Fibroblast of peridontal ligament (primary cell): ENCODE data around the gene PTGDR2.

Source experiments
- DNase-seq: peaks from one replicate; pipeline ENCODE4 v3.0.0-alpha.2; 2010; ENCODE audit errors: extremely low read depth

The PTGDR2 gene

DNA sequence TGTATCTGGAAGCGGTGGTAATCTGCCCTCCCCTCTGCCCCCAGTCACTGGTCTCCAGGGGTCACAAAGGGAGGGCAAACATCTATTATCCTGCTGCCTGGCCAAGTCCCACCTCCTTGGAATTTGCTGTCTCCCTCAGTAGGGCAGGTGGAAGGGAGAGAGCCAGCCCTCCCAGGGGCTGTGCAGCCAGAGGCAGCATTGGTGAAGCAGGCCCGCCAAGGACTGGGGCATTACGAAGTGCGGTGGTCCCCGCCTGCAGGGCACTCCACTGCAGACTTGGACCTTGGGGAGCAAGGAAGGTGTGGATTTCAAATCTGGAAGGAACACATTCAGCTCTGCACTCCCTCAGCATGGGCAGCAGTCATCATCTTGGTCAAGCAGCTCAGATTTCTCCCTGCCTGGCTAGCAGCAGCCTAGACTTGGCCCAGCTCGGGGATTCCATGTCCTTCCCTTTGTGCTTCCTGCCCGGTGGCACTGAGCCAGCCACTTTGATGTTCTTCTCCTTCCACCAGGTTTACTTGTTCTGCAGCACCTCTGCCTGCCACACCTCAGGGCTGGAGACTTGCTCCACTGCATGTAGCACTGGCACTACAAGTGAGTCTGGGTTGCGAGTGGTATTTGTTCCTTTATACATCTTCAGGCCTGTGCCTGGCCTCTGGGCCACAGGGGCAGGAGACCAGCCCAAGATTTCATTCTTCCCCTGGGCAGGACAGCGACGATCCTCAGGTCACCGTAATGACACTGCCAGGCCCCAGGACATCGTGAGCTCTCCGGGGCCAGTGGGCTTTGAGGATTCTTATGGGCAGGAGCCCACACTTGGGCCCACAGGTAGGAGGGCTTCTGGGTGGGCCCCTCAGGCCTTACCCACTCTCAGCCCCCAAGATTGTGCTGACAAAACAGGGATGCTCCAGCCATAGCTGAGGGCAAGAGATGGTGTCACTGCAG is 18.9 kb upstream of the PTGDR2 start:
- no peak for DNase-seq

DNA sequence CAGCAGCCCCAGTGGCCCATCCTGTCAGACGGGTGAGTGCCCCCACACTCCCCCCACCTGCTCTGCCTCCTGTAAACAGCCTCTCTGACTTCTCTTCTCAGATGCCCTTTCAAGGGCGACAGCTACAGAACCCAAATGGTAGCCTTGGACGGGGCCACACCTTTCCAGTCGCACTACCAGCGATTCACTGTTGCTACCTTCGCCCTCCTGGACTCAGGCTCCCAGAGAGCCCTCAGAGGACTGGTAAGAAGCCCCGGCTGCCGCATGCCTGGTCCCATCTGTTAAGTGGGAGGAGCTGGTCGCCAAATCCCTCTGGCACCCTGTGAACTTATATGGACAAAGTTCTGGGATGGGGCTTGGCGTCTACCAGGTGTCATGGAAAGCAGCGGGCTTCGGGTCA is 17.8 kb upstream of the PTGDR2 start:
- DNase-seq: no peak

DNA sequence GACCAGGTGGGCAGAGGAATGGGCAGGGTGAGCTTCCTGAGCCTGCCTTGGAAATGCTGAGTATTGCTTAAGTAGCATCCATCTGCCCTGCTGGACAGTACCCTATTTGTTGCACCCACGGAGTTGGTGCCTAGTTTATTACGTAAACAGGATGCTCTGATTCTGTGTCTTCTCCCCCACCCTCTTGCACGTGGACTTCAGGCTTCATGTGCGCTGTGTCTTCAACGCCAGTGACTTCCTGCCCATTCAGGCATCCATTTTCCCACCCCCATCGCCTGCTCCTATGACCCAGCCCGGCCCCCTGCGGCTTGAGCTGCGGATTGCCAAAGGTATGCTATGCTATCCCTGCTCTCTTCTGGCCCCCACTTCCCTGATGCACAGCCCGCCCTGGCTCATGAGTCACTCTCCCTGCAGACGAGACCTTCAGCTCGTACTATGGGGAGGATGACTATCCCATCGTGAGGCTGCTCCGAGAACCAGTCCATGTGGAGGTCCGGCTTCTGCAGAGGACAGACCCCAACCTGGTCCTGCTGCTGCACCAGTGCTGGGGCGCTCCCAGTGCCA is 17.3 kb upstream of the PTGDR2 start:
- peak; percentile 48 for DNase-seq

DNA sequence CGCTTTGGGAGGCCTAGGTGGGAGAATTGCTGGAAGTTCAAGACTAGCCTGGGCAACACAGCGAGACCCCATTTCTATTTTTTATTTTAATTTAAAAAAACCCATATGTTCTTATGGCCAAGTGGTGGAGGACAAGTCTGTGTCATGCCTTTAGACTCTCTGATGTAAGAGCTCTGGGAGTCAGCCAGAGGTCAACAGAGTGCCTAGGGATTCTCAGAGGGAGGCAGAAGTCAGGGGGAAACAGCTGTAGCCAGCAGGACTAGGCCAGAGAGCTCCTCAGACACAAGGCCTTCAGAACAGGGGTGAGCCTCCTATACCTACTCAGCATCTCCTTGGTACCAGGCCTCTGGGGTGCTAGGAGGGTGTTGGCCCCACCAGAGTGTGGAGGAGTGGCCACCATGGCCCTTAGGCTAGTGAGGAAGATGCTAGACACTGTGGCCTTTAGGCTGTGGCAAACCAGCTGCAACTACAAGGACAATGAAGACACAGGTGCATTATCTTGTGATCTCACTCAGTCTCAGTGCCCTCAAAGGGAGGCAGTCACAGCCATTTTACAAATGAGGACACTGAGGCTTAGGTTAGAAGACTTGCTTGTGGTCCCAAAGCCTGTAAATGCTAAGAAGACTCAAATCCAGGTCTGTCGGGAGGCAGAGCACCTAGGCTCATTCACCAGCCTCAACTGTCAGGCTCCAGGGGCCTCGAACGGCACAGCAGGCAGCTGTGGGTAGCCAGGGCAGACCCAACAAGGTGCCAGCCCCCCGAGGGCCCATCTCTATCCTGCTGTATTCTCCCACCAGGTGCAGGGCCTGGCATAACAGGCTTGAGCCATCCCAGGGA is 16.6 kb upstream of the PTGDR2 start:
- peak; percentile 89 for DNase-seq

DNA sequence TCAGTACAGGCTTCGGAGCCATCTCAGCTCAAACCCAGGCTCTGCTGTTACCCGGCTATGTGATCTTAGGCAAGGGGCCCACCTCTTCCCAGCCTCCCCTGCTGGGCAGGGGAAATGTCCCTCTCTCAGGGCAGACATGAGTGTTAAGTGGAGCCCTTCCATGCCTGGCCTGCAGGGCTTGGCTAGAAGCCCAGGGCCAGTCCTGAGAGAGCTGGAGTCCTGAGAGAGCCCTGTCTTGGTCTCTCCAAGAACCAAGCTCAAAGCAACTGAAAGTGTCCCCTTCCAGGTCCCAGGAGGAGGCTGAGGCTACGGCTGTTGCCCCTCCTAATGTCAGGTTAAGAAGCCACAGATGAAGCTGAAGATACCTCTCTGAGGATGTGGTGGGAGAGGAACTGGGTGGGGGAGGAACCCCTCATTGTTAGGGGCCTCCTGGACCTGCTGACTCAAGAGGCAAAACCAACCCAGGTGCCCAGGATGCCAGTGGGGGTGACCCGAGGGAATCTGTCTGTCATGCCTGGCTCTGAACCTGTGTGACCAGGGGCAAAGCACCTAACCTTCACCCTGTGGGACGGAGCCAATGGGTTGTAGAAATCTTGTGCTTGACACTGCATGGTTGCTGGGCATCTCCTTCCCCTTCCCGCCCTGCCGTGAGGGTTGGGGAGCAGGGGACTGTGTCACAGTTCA is 15.8 kb upstream of the PTGDR2 start:
- DNase-seq: peak; percentile 47

DNA sequence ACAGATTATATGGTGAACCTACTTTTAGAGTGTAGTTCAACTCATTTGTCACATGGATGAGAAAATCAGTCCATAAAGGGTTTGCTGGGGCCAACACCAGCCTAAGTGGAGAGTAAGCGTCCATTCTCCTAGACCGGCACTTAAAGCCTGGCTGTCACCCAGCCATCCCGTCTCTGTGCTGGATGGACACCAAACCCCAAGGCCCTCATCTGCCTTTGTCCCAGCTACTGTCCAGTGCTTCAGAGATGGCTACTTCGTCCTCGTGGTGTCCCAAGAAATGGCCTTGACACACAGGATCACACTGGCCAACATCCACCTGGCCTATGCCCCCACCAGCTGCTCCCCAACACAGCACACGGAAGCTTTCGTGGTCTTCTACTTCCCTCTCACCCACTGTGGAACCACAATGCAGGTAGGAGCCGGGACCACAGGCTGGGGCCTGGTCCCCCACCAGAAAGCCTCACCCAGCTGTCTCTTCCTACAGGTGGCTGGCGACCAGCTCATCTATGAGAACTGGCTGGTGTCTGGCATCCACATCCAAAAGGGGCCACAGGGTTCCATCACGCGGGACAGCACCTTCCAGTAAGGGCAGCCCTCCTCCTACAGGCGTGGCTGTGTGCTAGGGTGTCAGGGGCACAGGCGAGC is 15.1 kb upstream of the PTGDR2 start:
- no peak for DNase-seq

DNA sequence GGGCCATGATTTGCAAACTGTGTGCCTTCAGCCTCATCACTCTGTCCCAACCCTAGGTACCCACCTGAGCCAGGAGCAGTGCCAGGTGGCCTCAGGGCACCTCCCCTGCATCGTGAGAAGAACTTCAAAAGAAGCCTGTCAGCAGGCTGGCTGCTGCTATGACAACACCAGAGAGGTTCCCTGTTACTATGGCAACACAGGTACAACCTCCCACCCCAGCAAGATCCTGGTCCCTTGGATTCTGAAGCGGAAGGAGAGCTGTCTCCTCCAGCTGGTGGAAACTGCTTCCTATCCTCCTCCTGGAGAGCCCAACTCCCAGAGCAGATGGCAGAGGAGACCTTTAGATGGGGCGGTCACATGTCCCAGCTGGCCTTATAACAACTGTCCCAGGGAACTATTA is 14.5 kb upstream of the PTGDR2 start:
- DNase-seq: no peak

DNA sequence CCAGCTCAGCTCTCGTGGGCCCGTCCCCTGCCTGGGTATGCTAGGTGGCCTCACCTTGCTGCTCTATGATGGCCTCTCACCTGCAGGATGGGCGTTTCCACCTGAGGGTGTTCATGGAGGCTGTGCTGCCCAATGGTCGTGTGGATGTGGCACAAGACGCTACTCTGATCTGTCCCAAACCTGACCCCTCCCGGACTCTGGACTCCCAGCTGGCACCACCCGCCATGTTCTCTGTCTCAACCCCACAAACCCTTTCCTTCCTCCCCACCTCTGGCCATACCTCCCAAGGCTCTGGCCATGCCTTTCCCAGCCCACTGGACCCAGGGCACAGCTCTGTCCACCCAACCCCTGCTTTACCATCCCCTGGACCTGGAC is 13.7 kb upstream of the PTGDR2 start:
- no peak for DNase-seq

DNA sequence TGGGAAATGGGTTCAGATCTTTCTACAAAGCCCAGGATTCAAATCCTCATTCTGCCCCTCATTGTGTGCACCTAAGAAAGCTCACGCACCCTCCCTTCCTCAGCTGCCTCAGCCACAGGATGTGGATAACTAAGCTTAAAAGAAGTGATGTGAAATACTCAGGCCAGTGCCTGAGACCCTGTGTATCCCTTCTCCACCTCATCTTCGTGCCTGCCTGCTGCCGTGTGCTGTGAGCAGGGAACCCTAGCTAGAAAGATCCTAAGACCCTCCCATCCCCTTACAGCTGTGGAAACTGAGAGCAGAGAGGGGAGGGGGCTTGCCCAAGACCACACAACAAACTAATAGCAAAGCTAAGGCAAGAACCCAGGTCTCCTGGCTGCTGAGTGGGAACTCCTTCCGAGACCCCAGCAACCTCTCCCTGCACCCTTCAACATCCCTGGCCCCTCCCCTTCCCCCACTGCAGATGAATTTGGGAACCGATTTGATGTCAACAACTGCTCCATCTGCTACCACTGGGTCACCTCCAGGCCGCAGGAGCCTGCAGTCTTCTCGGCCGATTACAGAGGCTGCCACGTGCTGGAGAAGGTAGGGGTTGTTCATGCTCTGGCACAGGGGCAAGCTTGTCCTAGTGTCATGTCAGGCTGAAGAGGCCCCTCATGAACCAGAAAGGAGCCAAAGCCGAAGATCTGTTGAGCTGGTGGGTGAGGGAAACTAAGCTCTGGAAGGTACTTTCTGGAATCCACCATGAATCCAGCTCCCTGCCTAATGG is 13.1 kb upstream of the PTGDR2 start:
- DNase-seq: no peak

DNA sequence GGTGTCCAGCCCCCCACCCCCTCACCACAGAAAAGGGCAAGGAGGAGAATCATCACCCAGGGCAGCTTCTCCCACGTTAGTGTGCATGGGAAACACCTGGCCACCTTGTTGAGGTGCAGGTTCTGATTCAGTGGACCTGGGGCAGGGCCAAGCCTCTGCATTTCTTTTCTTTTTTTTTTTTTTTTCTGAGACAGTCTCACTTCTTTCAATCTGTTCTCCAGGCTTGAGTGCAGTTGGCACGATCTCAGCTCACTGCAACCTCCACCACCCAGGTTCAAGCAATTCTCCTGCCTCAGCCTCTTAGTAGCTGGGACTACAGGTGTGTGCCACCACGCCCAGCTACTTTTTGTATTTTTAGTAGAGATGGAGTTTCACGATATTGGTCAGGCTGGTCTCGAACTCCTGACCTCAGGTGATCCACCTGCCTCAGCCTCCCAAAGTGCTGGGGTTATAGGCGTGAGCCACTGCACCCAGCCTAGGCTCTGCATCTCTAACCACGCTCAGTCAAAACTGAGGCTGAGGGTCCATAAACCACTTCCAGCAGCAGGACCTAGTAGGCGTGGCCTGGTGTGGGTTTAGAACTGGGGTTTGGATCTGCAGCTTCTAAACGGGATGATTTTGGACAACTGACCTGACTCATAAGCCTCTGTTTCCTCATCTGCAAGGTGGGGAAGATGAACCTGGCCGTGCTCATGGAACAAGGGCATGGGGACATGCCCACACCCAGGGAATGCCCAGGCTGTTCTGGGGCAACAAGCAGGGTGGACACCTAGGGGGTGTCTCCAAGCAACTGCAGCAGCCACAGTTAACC is 12.3 kb upstream of the PTGDR2 start:
- DNase-seq: no peak

DNA sequence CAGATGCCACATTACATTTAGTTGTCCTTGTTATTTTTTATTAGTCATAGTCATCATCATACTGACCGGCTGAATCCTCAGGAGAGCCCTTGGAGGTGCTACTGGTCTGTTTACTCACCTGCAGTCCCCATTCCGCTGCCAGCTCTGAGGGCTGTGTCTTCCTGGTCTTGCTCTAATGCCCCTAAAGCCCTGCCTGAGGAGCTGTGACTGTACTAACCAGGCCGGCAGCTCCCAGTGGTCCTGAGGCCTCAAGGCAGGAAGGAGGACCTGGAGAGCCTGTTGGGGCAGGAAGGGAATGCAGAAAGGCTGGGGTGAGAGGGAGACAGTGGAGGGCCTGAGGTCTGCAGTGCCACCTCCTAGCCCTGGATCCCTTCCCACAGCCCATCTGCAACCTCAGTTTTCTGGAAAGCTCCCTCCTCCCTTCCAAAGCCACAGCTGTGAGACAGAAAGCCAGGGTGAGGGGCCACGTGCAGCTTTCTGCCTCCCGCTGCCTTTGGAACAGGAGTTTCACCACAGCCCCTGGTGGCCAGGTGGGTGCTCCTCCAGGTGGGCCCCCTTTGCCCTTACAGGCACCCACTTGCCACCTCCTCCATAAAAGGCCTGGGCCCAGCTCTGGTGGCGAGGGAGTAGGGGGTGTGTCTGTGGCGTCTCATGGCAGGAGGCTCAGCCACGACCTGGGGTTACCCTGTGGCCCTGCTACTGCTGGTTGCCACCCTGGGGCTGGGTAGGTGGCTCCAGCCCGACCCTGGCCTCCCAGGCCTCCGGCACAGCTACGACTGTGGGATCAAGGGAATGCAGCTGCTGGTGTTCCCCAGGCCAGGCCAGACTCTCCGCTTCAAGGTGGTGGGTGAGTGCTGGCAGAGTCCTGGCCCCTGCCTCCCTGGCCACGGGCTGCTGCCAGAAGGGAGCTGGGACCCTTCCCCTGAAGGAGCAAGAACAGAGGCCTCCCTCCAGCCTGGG is 11.4 kb upstream of the PTGDR2 start, which contains the start of gene ZP1:
Gene ZP1 (plus strand): TSS at position 632 of the 960 bp plus-strand sequence. CDS start 20 bp downstream, at position 652.
- DNase-seq: no peak

DNA sequence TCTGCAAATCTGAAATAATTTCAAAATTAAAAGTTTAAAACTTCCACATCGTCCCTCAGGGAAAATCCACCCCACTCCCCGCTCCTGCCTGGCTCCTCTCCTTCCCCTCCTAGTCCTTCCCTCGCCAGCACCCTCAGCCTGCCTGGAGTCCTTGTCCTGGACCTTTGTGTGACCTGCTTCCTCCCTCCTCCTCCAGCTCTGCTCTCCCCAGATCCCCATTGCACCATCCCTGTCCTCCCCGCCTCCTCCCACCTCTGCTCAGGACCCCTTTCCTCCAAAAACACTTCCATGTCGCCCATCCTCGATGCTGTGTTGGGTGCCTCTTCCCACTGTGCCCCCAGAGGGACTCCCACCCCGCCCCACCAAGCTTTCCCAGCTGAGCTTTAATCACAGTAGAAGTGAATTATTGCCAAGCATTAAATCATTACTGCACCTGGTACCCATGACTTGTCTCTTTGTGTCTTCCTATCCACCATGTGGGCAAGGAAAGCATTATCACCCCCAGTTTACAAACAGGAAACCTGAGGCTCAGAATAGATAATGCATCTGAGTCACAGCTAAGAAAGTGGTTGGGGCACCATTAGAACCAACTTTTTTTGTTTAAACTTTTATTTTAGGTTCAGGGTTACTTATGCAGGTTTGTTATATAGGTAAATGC is 9.2 kb upstream of the PTGDR2 start:
- DNase-seq: no peak

DNA sequence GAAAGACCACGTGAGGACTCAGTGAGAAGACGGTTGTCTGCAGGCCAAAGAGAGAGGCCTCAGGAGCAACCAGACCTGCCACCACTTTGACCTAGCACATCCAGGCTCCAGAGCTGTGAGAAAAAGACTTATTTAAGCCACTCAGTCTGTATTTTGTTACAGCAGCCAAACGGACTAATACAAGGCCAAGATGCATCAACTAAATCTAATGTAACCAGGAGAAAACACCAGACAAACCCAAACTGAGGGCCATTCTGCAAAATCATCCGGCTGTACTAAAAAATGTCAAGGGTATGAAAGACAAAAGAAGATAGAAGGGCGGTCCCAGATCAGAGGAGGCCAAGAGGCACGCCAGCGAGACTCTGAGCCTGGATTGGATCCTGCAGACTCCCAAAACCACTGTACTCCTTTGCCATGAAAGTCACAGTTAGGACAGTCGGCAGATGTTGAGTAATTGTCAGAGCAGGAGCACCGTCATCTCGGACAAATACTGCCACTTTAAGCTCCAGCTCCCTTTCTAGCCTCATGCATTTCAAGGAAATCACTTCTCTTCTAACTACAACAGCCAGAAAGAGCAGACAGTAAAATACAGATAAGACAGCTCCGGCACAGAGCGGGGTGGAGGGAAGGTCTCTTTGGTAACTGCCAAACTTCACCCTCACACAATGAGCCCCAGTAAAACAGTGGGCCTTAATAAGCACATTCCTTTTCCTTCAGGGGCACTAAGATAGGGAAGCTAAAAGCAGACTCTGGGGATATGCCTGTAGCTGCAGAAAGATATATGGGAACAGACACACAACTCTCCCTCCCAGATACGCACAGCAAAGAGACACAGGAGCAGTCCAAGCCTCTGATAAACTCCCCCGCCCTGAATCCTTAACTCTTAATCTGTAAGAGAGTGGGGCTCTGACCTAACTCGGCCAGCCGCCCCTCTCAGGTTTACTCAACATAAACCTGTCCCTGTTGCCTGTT is 8.1 kb upstream of the PTGDR2 start:
- no peak for DNase-seq

DNA sequence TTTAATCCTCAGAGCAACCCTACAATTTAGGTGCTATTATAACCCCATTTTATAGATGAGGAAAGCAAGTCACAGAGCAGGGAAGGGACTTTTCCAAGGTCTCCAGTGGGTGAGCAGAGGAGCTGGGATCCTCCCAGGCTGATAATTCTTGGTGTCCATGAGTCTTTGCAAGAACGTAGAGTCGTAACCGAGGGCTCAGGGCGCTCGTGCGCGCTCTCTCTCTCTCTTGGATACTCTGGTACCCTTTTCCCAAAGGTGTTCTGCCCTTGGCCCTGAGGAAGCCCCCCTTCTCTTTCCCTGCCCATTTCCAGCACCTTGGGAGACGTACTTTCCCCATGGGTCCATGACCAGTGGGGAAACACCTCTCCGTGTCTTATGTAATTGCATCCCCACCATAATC is 6.4 kb upstream of the PTGDR2 start:
- DNase-seq: no peak

DNA sequence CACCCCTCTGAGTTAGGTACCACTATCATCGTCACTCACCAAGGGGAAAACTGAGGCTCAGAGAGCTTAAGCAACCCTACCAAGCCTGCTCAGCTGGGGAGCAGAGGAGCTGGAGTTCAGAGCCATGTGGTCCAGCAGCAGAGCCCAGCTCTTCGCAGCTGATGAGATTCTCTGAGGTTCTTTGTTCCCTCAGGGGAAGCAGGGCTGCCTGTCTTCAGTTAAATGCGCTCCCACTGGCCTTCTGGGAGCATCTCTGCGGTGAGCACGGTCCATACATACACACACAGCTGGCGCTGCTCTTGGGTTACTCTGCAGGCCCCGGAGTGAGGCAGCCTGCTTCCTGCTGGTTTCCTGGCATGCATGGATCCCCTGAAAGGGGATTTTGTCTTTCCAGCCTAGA is 5.2 kb upstream of the PTGDR2 start:
- DNase-seq: peak; percentile 84

DNA sequence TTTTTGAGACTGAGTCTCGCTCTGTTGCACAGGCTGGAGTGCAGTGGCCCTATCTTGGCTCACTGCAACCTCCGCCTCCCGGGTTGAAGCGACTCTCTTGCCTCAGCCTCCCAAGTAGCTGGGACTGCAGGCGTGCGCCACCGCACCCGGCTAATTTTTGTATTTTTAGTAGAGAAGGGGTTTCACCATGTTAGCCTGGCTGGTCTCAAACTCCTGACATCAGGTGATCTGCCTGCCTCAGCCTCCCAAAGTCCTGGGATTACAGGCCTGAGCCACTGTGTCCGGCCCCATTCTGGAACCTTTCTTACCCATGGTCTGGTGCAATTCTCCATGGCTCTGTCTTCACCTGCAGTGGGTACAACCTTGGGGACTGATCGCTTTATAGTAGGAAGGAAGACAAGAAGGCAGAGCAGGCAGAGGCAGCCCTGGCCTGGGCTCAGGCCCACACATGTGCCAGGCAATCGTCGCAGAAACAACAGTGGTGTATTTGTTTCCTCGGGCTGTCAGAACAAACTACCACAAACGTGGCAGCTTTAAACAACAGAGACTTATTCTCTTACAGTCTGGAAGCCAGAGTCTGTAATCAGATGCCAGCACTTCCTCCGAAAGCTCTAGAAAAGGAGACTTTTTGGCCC is 4.0 kb upstream of the PTGDR2 start:
- no peak for DNase-seq
